SK-N-SH (cell line): Measurements from ENCODE around the gene EBF4. TPM values are rescaled to one million over a fixed set of nuclear protein-coding genes. Genes with fewer than 3 reads are reported as not detected.

ENCODE experiments used
- CTCF ChIA-PET: fragments of 300-600, 350-600 bp; formaldehyde crosslinking; extraction: SDS; loops from one replicate; lab custom pipeline; 2021; lab: Yijun Ruan, JAX
- POLR2A ChIA-PET: fragments of 350-600 bp; sonication (Branson Sonifier 250); formaldehyde crosslinking; extraction: SDS; loops from one replicate; lab custom pipeline; 2020; ENCODE audit warnings: antibody characterized with exemption, inconsistent platforms; lab: Yijun Ruan, JAX
- DNase-seq: peaks from one replicate; pipeline ENCODE4 v3.0.0; 2012
- H2AFZ ChIP-seq: fragments of 200-600 bp; sonication (generic); 2 replicates; pipeline ENCODE4 v1.8.1; 2016; ENCODE audit warnings: antibody characterized with exemption, mild to moderate bottlenecking, low read depth
- H3F3A ChIP-seq: fragments of 200-600 bp; sonication (generic); replicated peaks from 2 replicates; pipeline ENCODE3; 2016; ENCODE audit warnings: antibody characterized with exemption, mild to moderate bottlenecking; ENCODE audit not compliant: insufficient read depth
- H3K27ac ChIP-seq, 2 experiments: fragments of 200-500 bp in 1 of 2; fragments of 200-600 bp in 1 of 2; sonication (Bioruptor generic) in 1 of 2; sonication (generic), shearing (Covaris generic) in 1 of 2; 2 replicates each; pipeline versions ENCODE4 v1.5.1 to v1.6.1; 2014 to 2016; ENCODE audit warnings: low read depth in 2 of 2, inconsistent platforms in 1 of 2, low read length in 1 of 2, mild to moderate bottlenecking in 1 of 2, mixed read lengths in 1 of 2
- H3K27me3 ChIP-seq: fragments of 200-600 bp; sonication (generic), shearing (Covaris generic); 2 replicates; pipeline ENCODE4 v1.6.1; 2016; ENCODE audit warnings: mixed run types; ENCODE audit not compliant: insufficient read depth
- H3K36me3 ChIP-seq, 2 experiments: fragments of 200-500 bp in 1 of 2; fragments of 200-600 bp in 1 of 2; sonication (Bioruptor generic) in 1 of 2; sonication (generic) in 1 of 2; replicated peaks in 1 of 2; 2 replicates each; pipeline versions ENCODE3 to v1.5.1; 2014 to 2016; ENCODE audit warnings: low read length in 1 of 2, mild to moderate bottlenecking in 1 of 2; ENCODE audit not compliant: insufficient read depth in 2 of 2, control insufficient read depth in 1 of 2
- H3K4me1 ChIP-seq, 2 experiments: fragments of 200-500 bp in 1 of 2; fragments of 200-600 bp in 1 of 2; sonication (Bioruptor generic) in 1 of 2; sonication (generic), shearing (Covaris generic) in 1 of 2; 2 replicates each; pipeline versions ENCODE4 v1.5.1 to v1.6.1; 2014 to 2016; ENCODE audit warnings: low read depth in 1 of 2, low read length in 1 of 2, mixed run types in 1 of 2; ENCODE audit not compliant: insufficient read depth in 2 of 2, control insufficient read depth in 1 of 2
- H3K4me2 ChIP-seq: fragments of 200-600 bp; sonication (generic), shearing (Covaris generic); 2 replicates; pipeline ENCODE4 v1.6.1; 2017; ENCODE audit warnings: mixed run types
- H3K4me3 ChIP-seq, 2 experiments: fragments of 200-500 bp in 1 of 2; fragments of 200-600 bp in 1 of 2; sonication (Bioruptor generic) in 1 of 2; sonication (generic), shearing (Covaris generic) in 1 of 2; 2 replicates each; pipeline versions ENCODE4 v1.5.1 to v1.8.1; 2014 to 2016; ENCODE audit warnings: low read depth in 2 of 2, inconsistent platforms in 1 of 2, low read length in 1 of 2, mild to moderate bottlenecking in 1 of 2, mixed read lengths in 1 of 2, moderate library complexity in 1 of 2
- H3K79me2 ChIP-seq: fragments of 200-600 bp; sonication (generic); 2 replicates; pipeline ENCODE4 v1.8.1; 2017; ENCODE audit warnings: mild to moderate bottlenecking; ENCODE audit not compliant: insufficient read depth
- H3K9ac ChIP-seq: fragments of 200-600 bp; sonication (generic); 2 replicates; pipeline ENCODE4 v1.6.1; 2017; ENCODE audit warnings: mixed run types
- H3K9me2 ChIP-seq: fragments of 200-600 bp; sonication (generic); 2 replicates; pipeline ENCODE4 v1.6.1; 2017; ENCODE audit warnings: mixed run types
- H3K9me3 ChIP-seq: fragments of 200-600 bp; sonication (generic); 2 replicates; pipeline ENCODE4 v1.6.1; 2017; ENCODE audit warnings: mixed run types, mild to moderate bottlenecking, moderate library complexity
- H4K20me1 ChIP-seq: fragments of 200-600 bp; sonication (generic); 2 replicates; pipeline ENCODE4 v1.6.1; 2017; ENCODE audit warnings: mild to moderate bottlenecking, mixed run types; ENCODE audit not compliant: insufficient read depth
- EZH2phosphoT487 ChIP-seq: fragments of 200-600 bp; sonication (generic); IDR thresholded peaks from 2 replicates; pipeline ENCODE4 v1.6.1; 2017; ENCODE audit warnings: low read depth, mixed run types, mild to moderate bottlenecking, antibody characterized with exemption, moderate library complexity, borderline replicate concordance
- GATA2 ChIP-seq: sonication (generic); formaldehyde crosslinking; IDR thresholded peaks from 2 replicates; pipeline ENCODE4 v1.5.0; 2020; ENCODE audit warnings: mild to moderate bottlenecking, missing genetic modification reagents
- MEF2A ChIP-seq: IDR thresholded peaks from 2 replicates; pipeline ENCODE4 v1.4.0; 2012; ENCODE audit warnings: low read depth, borderline replicate concordance
- MXI1 ChIP-seq: IDR thresholded peaks from 2 replicates; pipeline ENCODE4 v1.6.1; 2012; ENCODE audit warnings: mild to moderate bottlenecking, low read depth, low read length, improper control_type of control experiment
- NFIC ChIP-seq: IDR thresholded peaks from 2 replicates; pipeline ENCODE4 v1.4.0; 2012; ENCODE audit warnings: borderline replicate concordance
- RFX5 ChIP-seq: IDR thresholded peaks from 2 replicates; pipeline ENCODE4 v1.6.1; 2012; ENCODE audit warnings: mild to moderate bottlenecking, improper control_type of control experiment, low read length
- SIN3A ChIP-seq: IDR thresholded peaks from 2 replicates; pipeline ENCODE4 v1.6.1; 2012; ENCODE audit warnings: low read depth, mild to moderate bottlenecking, low read length, moderate library complexity, borderline replicate concordance
- TEAD4 ChIP-seq: IDR thresholded peaks from 2 replicates; pipeline ENCODE4 v1.4.0; 2012; ENCODE audit warnings: mild to moderate bottlenecking, borderline replicate concordance; ENCODE audit not compliant: insufficient read depth
- YY1 ChIP-seq: IDR thresholded peaks from 2 replicates; pipeline ENCODE4 v1.4.0; 2012; ENCODE audit warnings: low read depth, mild to moderate bottlenecking
- WGBS: methylation state at CpG from one replicate; pipeline ENCODE4 v1.1.6; 2017; ENCODE audit warnings: low lambda C conversion rate; 5-methylcytosine and 5-hydroxymethylcytosine counted together
- polyA plus RNA-seq, 3 experiments: library from polyadenylated mRNA; depleted of rRNA; stranded (reverse); fragments of >200 nt; gene quantifications; 2 replicates each; pipeline ENCODE4 v1.2.3, GENCODE V29; 2012
- TF ChIP-seq, protein P1 (sequence below): IDR thresholded peaks from 2 replicates; pipeline ENCODE4 v1.4.0; 2012; ENCODE audit warnings: low read depth

EBF4 gene
- polyA plus RNA-seq, 1 of the 3 experiments (the other 2 are of a cell fraction), result 20.6 TPM

DNA sequence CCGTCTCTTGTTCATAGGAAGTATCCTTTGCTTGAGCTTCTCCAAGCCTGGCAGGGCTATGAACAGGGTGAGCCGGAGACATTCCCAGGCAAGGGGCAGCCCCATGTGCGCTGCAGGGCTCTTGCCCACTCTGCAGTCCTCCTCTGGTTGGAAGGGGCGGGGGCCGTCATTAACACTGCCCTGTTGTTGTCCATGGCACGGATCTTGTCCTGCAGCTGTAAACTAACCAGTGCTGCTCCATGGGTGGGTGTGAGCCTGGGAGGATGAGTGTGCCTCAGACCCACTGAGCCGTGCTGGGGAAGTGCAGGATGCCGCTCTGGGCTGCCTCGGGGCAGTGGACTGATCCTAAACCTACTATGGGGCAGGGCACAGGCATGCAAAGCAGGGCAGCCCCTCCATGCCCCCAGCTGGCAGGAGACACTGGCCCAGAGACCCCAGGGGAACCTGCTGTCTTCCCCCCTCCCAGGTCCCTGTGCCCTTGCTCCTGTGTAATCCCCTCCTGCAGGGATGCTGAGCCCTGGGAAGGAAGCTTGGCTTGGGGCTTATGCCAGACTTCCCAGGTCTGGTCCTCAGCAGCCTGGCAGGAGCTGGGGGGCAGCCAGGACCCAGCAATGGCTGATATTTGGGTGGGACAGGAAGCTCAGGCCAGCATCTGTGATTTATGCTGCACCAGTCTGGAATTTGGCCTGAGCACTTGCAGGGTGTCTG lies 8.5 kb downstream of the EBF4 start:
- Histone ChIP-seq H3K4me2 (no peak overlapping the region), H3K4me1 (peaks cover 0 to 27% of the 10 kb centered on the region in 2 experiments; a peak in 1 of 4 replicates), H3K27me3 (no peaks in the 10 kb centered on the region), H3K79me2 (no peaks in the 10 kb centered on the region), H2AFZ (no peak overlapping the region), H3F3A (no peaks in the 10 kb centered on the region), H3K9me3 (no peaks in the 10 kb centered on the region), H3K27ac (no peak overlapping the region; a peak in 1 of 4 replicates), H3K4me3 (no peak overlapping the region), H4K20me1 (no peaks in the 10 kb centered on the region), H3K36me3 (no peaks in the 10 kb centered on the region), H3K9ac (no peak overlapping the region), H3K9me2 (no peaks in the 10 kb centered on the region)
- ChIA-PET POLR2A (no interaction called here), CTCF (interaction anchor here (1.2 to 2.7 kb wide), 3 partner anchors 14 to 300 kb away, joined by 6 to 9 read pairs (median 6); no protein-coding TSS in a partner anchor)
- WGBS, result 80% methylated on average over 9 of the region's 9 CpGs
- no peak for TF ChIP-seq TEAD4
- no peak for TF ChIP-seq MXI1
- no peak for TF ChIP-seq RFX5
- TF ChIP-seq YY1, result no peak
- TF ChIP-seq, protein P1, sequence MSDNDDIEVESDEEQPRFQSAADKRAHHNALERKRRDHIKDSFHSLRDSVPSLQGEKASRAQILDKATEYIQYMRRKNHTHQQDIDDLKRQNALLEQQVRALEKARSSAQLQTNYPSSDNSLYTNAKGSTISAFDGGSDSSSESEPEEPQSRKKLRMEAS, result no peak
- TF ChIP-seq MEF2A, result no peak
- no peak for TF ChIP-seq NFIC
- TF ChIP-seq SIN3A, result no peak
- no peak for DNase-seq

DNA sequence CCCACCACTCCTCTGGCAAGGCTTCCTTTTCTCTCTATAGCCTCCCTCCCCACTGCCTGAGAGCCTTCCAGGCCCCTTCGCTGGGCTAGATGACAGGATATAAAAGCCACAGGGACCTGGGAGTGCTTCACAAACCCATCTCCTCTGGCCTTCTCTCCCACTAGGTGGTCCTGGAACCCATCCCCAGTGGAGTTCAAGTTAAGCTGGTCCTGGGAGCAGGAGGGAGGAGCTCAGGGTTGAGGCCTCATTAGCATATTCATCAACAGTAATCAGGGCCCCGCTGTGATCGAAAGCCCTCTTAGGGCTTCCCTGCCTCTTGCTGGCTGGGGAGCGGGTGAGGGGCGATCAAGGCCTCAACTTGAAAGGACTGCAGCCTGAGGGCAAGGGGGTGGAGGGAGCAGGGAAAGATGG lies 9.1 kb downstream of the EBF4 start:
- H3F3A ChIP-seq, result no peaks in the 10 kb centered on the region
- H4K20me1 ChIP-seq, result no peaks in the 10 kb centered on the region
- no peaks in the 10 kb centered on the region for H3K9me2 ChIP-seq
- no peak overlapping the region for H3K9ac ChIP-seq
- no peak overlapping the region for H2AFZ ChIP-seq
- 91% methylated on average over 5 of the region's 5 CpGs for WGBS
- POLR2A ChIA-PET, result no interaction called here
- H3K27me3 ChIP-seq, result no peaks in the 10 kb centered on the region
- H3K79me2 ChIP-seq, result no peaks in the 10 kb centered on the region
- DNase-seq, result no peak
- CTCF ChIA-PET, result interaction anchor here (1.2 to 2.7 kb wide), 3 partner anchors 14 to 299 kb away, joined by 6 to 9 read pairs (median 6); no protein-coding TSS in a partner anchor
- H3K36me3 ChIP-seq, result no peaks in the 10 kb centered on the region
- TF ChIP-seq TEAD4 (no peak), RFX5 (no peak), EZH2phosphoT487 (no peak), GATA2 (CRISPR knock-in tag) (no peak)
- H3K27ac ChIP-seq, result no peak overlapping the region; a peak in 1 of 4 replicates
- no peak overlapping the region for H3K4me3 ChIP-seq
- no peaks in the 10 kb centered on the region for H3K9me3 ChIP-seq
- H3K4me2 ChIP-seq, result no peak overlapping the region
- H3K4me1 ChIP-seq, result peaks cover 0 to 26% of the 10 kb centered on the region in 2 experiments; a peak in 1 of 4 replicates
